GM10266 (cell line): ENCODE results near the gene RYR1.

Experiments
- DNase-seq: peaks from one replicate; pipeline ENCODE4 v3.0.0; 2012; ENCODE audit errors: extremely low spot score
- TF ChIP-seq, protein P1 (sequence below): IDR thresholded peaks from 2 replicates; pipeline ENCODE4 v1.5.1; 2012; ENCODE audit warnings: mild to moderate bottlenecking, low read depth; ENCODE audit not compliant: control insufficient read depth, insufficient read depth; ENCODE audit errors: missing control alignments

RYR1 gene

DNA sequence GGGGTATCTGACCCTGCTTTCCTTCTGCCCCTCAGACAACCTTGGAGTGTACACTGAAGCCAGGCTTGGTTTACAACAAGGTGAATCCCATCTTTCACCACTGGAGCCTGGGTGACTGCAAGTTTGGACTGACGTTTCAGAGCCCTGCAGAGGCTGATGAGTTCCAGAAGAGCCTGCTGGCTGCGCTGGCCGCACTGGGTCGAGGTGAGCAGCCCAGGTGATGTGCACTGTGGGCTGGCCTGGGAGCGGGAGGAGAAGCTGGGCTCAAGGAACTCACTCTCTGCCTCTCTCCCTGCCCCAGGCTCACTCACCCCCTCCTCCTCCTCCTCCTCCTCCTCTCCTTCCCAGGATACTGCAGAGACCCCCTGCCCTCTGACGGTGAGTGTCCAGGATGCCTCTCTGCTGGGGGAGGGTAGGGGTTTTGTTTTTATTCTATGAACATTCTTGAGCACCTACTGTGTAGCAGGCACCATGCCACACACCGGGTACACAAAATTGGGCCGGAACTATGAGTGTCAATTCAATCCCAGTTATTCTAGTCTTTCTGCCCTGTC, 41.5 kb upstream of the RYR1 start:
- no peak for DNase-seq
- TF ChIP-seq, protein P1, sequence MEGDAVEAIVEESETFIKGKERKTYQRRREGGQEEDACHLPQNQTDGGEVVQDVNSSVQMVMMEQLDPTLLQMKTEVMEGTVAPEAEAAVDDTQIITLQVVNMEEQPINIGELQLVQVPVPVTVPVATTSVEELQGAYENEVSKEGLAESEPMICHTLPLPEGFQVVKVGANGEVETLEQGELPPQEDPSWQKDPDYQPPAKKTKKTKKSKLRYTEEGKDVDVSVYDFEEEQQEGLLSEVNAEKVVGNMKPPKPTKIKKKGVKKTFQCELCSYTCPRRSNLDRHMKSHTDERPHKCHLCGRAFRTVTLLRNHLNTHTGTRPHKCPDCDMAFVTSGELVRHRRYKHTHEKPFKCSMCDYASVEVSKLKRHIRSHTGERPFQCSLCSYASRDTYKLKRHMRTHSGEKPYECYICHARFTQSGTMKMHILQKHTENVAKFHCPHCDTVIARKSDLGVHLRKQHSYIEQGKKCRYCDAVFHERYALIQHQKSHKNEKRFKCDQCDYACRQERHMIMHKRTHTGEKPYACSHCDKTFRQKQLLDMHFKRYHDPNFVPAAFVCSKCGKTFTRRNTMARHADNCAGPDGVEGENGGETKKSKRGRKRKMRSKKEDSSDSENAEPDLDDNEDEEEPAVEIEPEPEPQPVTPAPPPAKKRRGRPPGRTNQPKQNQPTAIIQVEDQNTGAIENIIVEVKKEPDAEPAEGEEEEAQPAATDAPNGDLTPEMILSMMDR, result no peak

DNA sequence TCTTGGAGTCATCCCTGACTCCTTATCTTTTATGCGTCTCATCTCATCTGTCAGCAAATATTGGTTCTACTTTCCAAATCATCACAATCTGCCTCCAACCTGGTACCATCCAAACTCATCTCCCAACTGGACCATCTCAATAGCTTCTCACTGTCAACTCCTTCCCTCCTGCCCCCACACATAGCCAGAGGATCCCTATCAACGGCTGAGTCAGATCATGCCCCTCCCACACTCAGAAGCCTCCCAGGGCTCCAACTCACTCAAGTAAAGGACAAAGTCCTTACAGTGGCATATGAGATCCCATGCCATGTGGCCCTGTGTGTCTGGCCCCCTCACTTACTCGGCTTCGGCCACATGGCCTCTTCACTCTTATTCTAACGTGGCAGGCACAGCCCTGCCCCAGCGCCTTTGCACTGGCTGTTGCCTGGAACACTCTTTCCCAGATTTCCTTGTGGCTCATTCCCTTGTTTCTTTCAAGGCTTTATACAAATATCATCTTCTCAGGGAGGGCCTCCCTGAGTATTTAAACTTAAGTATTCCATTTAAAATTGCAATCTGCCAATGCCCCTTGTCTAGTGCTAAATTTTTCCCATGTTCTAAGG, 40.7 kb upstream of the RYR1 start:
- no peak for DNase-seq
- TF ChIP-seq, protein P1, result no peak

DNA sequence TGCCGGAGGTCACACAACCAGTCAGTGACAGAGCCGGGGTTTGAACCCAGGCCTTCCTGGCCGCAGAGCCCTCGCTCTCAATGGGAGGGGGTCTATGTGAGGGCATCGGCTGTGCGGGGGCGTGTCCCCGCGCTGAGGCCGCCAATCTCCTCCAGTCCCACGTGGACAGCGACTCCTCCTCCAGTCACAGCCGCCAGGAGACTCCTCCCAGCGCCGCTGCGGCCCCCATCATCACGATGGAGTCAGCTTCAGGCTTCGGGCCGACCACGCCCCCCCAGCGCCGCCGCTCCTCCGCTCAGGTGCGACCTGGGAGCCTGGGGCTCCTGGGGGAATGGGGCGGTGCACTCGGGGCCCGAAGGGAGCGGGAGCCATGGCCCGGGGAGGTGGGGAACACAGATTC, 39.0 kb upstream of the RYR1 start:
- TF ChIP-seq, protein P1, result no peak
- no peak for DNase-seq

DNA sequence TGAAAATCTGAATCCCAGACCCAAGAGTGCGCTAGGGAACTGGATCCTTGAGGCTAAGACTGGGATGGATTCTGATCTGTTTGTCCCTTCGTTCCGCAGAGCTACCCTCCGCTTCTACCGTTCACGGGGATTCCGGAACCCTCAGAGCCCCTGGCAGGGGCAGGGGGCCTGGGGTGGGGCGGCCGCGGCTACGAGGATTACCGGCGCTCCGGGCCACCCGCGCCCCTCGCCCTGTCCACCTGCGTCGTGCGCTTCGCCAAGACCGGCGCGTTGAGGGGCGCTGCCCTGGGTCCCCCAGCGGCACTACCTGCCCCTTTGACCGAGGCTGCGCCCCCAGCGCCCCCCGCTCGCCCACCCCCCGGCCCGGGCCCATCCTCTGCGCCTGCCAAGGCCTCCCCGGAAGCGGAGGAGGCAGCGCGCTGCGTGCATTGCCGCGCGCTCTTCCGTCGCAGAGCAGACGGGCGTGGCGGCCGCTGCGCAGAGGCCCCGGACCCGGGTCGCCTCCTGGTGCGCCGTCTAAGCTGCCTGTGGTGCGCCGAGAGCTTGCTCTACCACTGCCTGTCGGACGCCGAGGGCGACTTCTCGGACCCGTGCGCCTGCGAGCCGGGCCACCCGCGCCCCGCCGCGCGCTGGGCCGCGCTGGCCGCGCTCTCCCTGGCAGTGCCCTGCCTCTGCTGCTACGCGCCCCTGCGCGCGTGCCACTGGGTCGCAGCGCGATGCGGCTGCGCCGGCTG, 37.9 kb upstream of the RYR1 start:
- DNase-seq, result no peak
- TF ChIP-seq, protein P1, result no peak

DNA sequence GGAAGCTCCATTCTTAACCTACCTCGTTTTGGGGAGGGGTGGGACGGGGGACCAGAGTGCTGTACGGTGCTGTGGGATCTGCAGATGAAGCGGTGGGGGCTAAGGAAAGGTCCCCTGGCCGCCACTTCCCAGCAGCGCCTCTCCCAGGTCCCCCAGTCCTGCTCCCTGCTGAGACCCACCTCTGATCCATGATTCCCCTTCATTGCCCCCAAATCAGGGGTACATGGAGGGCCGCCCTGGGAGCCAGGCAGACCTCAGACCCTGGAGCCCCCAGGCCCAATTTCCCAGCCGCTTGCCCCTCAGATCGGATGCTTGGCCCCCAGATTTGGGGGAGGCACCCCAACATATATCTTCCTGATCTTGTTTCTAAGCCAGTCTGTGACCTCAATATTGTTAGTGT, 34.4 kb upstream of the RYR1 start:
- DNase-seq, result no peak
- TF ChIP-seq, protein P1, result no peak

DNA sequence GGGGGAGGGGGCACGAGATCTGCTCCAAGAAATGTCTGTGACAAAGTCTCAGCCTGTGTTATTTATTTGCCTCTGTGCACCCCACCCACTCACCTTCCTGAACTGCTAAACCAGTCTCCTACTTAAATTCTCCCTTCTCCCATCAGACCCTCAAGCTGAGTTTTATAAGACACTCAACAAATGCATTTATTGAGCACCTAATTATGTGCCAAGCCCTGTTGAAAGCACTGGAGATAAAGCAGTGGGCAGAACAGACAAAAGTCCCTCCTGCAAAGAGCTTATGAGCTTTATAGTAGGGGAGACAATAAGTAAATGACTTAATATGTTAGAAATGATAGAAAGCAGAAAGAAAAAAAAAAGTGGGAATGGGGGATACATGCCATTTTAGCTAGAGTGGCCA, 34.0 kb upstream of the RYR1 start:
- DNase-seq, result no peak
- TF ChIP-seq, protein P1, result no peak

DNA sequence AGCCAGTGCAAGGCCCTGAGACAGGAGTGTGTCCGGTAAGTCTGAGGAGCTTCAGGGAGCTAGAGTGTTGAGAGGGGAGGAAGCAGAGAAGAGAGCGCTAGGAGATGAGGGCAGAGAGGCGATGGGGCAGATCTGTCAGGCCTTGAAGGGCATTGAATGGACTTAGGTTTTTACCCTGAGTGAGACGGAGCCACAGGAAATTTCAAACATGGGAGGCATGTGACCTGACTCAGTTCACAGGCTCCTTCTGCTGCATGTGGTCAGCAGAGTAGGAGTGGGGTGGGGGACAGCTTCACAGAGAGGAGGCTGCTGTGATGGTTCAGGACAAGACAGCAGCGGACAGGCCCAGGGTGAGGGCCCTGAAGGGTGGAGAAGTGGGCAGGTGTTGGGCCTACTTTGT, 33.1 kb upstream of the RYR1 start:
- no peak for DNase-seq
- TF ChIP-seq, protein P1, result no peak
